Peyer's patch (tissue), 4 donors: ENCODE data around the gene SEMA3G.

Source experiments
- POLR2A ChIP-seq, 2 donors: fragments of 450-650 bp; IDR thresholded peaks; one replicate each; pipeline ENCODE4 v1.5.1; 2017; ENCODE audit warnings: antibody characterized with exemption in 2 of 2, mild to moderate bottlenecking in 2 of 2, moderate library complexity in 2 of 2
- TF ChIP-seq, protein P1 (sequence below), 6 experiments: fragments of 450-650 bp in 4 of 6; fragments of 200-600 bp in 2 of 6; sonication (generic) in 1 of 6; IDR thresholded peaks; one replicate each; pipeline ENCODE4 v1.5.1; 2017 to 2019; ENCODE audit warnings: antibody characterized with exemption in 6 of 6, mild to moderate bottlenecking in 3 of 6, moderate library complexity in 1 of 6

DNA sequence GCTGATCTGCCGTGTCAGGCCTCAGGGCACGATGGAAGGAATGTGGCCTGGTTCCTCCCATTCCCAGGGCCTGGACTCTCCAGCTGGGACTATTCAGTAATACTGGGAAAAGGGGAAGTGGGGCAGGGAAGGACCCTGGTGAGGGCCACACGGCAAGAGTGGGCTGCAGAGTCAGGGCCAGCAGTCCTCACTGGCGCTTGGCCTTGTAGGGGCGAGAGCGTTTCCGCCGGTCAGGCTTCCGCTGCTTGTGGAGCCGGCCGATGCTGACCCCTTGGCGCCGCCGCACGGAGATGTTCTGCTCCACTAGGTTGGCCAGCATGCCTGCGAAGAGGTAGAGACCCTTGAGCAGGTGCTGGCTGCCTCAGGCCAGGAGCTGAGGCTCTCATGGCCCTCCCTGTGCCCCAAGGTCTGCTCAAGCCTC, 42.8 kb downstream of the SEMA3G start:
- TF ChIP-seq, protein P1, sequence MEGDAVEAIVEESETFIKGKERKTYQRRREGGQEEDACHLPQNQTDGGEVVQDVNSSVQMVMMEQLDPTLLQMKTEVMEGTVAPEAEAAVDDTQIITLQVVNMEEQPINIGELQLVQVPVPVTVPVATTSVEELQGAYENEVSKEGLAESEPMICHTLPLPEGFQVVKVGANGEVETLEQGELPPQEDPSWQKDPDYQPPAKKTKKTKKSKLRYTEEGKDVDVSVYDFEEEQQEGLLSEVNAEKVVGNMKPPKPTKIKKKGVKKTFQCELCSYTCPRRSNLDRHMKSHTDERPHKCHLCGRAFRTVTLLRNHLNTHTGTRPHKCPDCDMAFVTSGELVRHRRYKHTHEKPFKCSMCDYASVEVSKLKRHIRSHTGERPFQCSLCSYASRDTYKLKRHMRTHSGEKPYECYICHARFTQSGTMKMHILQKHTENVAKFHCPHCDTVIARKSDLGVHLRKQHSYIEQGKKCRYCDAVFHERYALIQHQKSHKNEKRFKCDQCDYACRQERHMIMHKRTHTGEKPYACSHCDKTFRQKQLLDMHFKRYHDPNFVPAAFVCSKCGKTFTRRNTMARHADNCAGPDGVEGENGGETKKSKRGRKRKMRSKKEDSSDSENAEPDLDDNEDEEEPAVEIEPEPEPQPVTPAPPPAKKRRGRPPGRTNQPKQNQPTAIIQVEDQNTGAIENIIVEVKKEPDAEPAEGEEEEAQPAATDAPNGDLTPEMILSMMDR (IDR thresholded peaks at IDR 0.05), result no peak
- TF ChIP-seq POLR2A (IDR thresholded peaks at IDR 0.05), result no peak
